HL-60 (cell line): ENCODE results near the gene LGALS7.

Experiments used
- DNase-seq, 2 experiments: peaks; one replicate each; pipeline ENCODE4 v3.0.0-alpha.2; 2010 to 2020; ENCODE audit warnings: low read depth in 1 of 2, low spot score in 1 of 2
- H3K27ac ChIP-seq: fragments of 250-450 bp; sonication (Bioruptor Pico); replicated peaks from 2 replicates; pipeline ENCODE4 v1.5.1; 2020; ENCODE audit warnings: mild to moderate bottlenecking, moderate library complexity
- H3K27me3 ChIP-seq: fragments of 250-450 bp; sonication (Bioruptor Pico); 2 replicates; pipeline ENCODE4 v1.5.1; 2021; ENCODE audit warnings: mild to moderate bottlenecking, moderate library complexity; ENCODE audit not compliant: insufficient read depth, poor library complexity, severe bottlenecking
- H3K4me3 ChIP-seq: replicated peaks from 2 replicates; pipeline ENCODE4 v1.5.1; 2011; ENCODE audit warnings: mild to moderate bottlenecking, control low read depth, low read length; ENCODE audit not compliant: insufficient read depth
- CTCF ChIP-seq: IDR thresholded peaks from one replicate; pipeline ENCODE4 v1.5.1; 2011; ENCODE audit warnings: low read length, control low read depth, inconsistent platforms; ENCODE audit not compliant: insufficient read depth
- GABPA ChIP-seq: IDR thresholded peaks from 2 replicates; pipeline ENCODE4 v1.6.1; 2012; ENCODE audit warnings: low read depth
- POLR2AphosphoS5 ChIP-seq: IDR thresholded peaks from 2 replicates; pipeline ENCODE4 v1.6.1; 2012; ENCODE audit warnings: low read depth
- REST ChIP-seq: IDR thresholded peaks from 2 replicates; pipeline ENCODE4 v1.6.1; 2012; ENCODE audit warnings: low read depth; ENCODE audit not compliant: insufficient replicate concordance
- SPI1 ChIP-seq: IDR thresholded peaks from 2 replicates; pipeline ENCODE4 v1.6.1; 2012; ENCODE audit warnings: low read depth, mild to moderate bottlenecking, borderline replicate concordance

The LGALS7 gene

GRCh38 chr19:38723606-38723965 is 49.7 kb downstream of the LGALS7 start:
- H3K27ac ChIP-seq: no peak overlapping the region
- H3K4me3 ChIP-seq: no peak overlapping the region
- DNase-seq: no peak
- TF ChIP-seq GABPA (no peak), SPI1 (no peak), POLR2AphosphoS5 (no peak), CTCF (no peak), REST (no peak)
- H3K27me3 ChIP-seq: no peaks in the 10 kb centered on the region

GRCh38 chr19:38722947-38723605 is 50.2 kb downstream of the LGALS7 start:
- H3K4me3 ChIP-seq: no peak overlapping the region
- no peak for TF ChIP-seq REST
- H3K27me3 ChIP-seq: no peaks in the 10 kb centered on the region
- H3K27ac ChIP-seq: no peak overlapping the region
- DNase-seq: no peak

GRCh38 chr19:38721979-38722773 is 51.1 kb downstream of the LGALS7 start:
- no peak for TF ChIP-seq GABPA
- DNase-seq: no peak
- no peaks in the 10 kb centered on the region for H3K27me3 ChIP-seq
- H3K4me3 ChIP-seq: no peak overlapping the region
- H3K27ac ChIP-seq: no peak overlapping the region

- DNase-seq: no peak
- no peak for TF ChIP-seq POLR2AphosphoS5
- Histone ChIP-seq H3K27ac (no peak overlapping the region), H3K4me3 (no peak overlapping the region), H3K27me3 (no peaks in the 10 kb centered on the region)
These were observed 51.8 kb downstream of the LGALS7 start for GRCh38 chr19:38721496-38721895.
